ENCODE results near the gene GET4.

The GET4 gene

GRCh38 chr7:925601-926000 lies 49.2 kb downstream of the GET4 start:
- TF ChIP-seq CTCF (IDR thresholded peaks at IDR 0.05), result no peak

- no peak for TF ChIP-seq CTCF (IDR thresholded peaks at IDR 0.05)
Measured at GRCh38 chr7:926061-927030, 50.0 kb downstream of the GET4 start.

GRCh38 chr7:927031-927671 lies 50.8 kb downstream of the GET4 start:
- no peak for TF ChIP-seq CTCF (IDR thresholded peaks at IDR 0.05)

- no peak for TF ChIP-seq CTCF (IDR thresholded peaks at IDR 0.05)
Measured at GRCh38 chr7:929311-929711, 53.0 kb downstream of the GET4 start.

- TF ChIP-seq CTCF (IDR thresholded peaks at IDR 0.05), result no peak
Measured at GRCh38 chr7:930975-931758, 54.8 kb downstream of the GET4 start.

GRCh38 chr7:931871-932650 lies 55.7 kb downstream of the GET4 start:
- no peak for TF ChIP-seq CTCF (IDR thresholded peaks at IDR 0.05)

- no peak for TF ChIP-seq CTCF (IDR thresholded peaks at IDR 0.05)
Measured at GRCh38 chr7:932651-932975, 56.3 kb downstream of the GET4 start.

All from LNCAP (cell line).